Hepatocyte (in vitro differentiated cells): ENCODE measurements around the gene RAB37.

Experiments
- CTCF ChIP-seq: fragments of 200-600 bp; sonication (generic); IDR thresholded peaks from 2 replicates; pipeline ENCODE4 v1.5.1; 2016; ENCODE audit warnings: antibody characterized with exemption, mild to moderate bottlenecking; ENCODE audit not compliant: poor library complexity
- EZH2 ChIP-seq: fragments of 200-600 bp; sonication (generic); IDR thresholded peaks from 2 replicates; pipeline ENCODE4 v1.6.1; 2016; ENCODE audit warnings: antibody characterized with exemption, mild to moderate bottlenecking, borderline replicate concordance
- EZH2phosphoT487 ChIP-seq: fragments of 200-600 bp; sonication (generic); IDR thresholded peaks from one replicate; pipeline ENCODE4 v1.6.1; 2018; ENCODE audit warnings: antibody characterized with exemption, mild to moderate bottlenecking, low read depth, moderate library complexity; ENCODE audit not compliant: unreplicated experiment, severe bottlenecking

GRCh38 chr17:74748279-74748528 is 11.1 kb downstream of the RAB37 start:
- TF ChIP-seq EZH2, result no peak
- TF ChIP-seq CTCF, result peak; percentile 8
- TF ChIP-seq EZH2phosphoT487, result no peak
